22Rv1 (cell line): Measurements from ENCODE around the gene FCHSD1.

Source experiments
- H3K27ac ChIP-seq: fragments of 450-650 bp; 2 replicates; pipeline ENCODE4 v1.5.1; 2017
- CTCF ChIP-seq: fragments of 450-650 bp; IDR thresholded peaks from 2 replicates; pipeline ENCODE4 v1.5.1; 2017; ENCODE audit warnings: mild to moderate bottlenecking
- ZFX ChIP-seq: fragments of 450-650 bp; IDR thresholded peaks from 2 replicates; pipeline ENCODE4 v1.6.1; 2017; ENCODE audit warnings: antibody characterized with exemption, borderline replicate concordance

Gene FCHSD1

GRCh38 chr5:141681695-141682641 is 30.8 kb upstream of the FCHSD1 start, which contains the start of gene ARAP3:
ARAP3 (minus strand) TSS chr5:141682230; CDS start chr5:141680486, 1,744 bp downstream.
- no peak within 1 kb of the TSS for H3K27ac ChIP-seq
- TF ChIP-seq CTCF (no peak), ZFX (no peak)

GRCh38 chr5:141681295-141681694 is 30.1 kb upstream of the FCHSD1 start:
- TF ChIP-seq ZFX (no peak), CTCF (no peak)
- H3K27ac ChIP-seq = no peak overlapping the region

- TF ChIP-seq ZFX = no peak
- TF ChIP-seq CTCF = no peak
- H3K27ac ChIP-seq = no peak overlapping the region
Observed at GRCh38 chr5:141680751-141681201, 29.6 kb upstream of the FCHSD1 start.

- no peak overlapping the region for H3K27ac ChIP-seq
- TF ChIP-seq ZFX (no peak), CTCF (no peak)
Observed at GRCh38 chr5:141680178-141680577, 29.0 kb upstream of the FCHSD1 start.

GRCh38 chr5:141677415-141677814 is 26.2 kb upstream of the FCHSD1 start:
- TF ChIP-seq ZFX (no peak), CTCF (no peak)
- no peak overlapping the region for H3K27ac ChIP-seq

GRCh38 chr5:141675672-141676071 is 24.5 kb upstream of the FCHSD1 start:
- no peak for TF ChIP-seq CTCF
- TF ChIP-seq ZFX = no peak
- H3K27ac ChIP-seq = no peak overlapping the region

- no peak overlapping the region for H3K27ac ChIP-seq
Observed at GRCh38 chr5:141674747-141675146, 23.5 kb upstream of the FCHSD1 start.

More at GRCh38 chr5:141674747-141675146, 23.5 kb upstream of the FCHSD1 start:
- TF ChIP-seq ZFX = no peak
- no peak for TF ChIP-seq CTCF
